CD14-positive monocyte (primary cell): ENCODE data around the gene TFAP2D. TPM values are rescaled to one million over a fixed set of nuclear protein-coding genes. Genes with fewer than 3 reads are reported as not detected.
A peak's percentile ranks its signal among the peaks of the same experiment; 100 is the strongest.

Experiments
- DNase-seq, 3 donors: peaks; one replicate each; pipeline ENCODE4 v3.0.0-alpha.2; 2011 to 2022
- H2AFZ ChIP-seq: 2 replicates; pipeline ENCODE4 v1.6.0; 2012; ENCODE audit warnings: mild to moderate bottlenecking, low read depth, low read length, inconsistent platforms; ENCODE audit not compliant: insufficient read depth, poor library complexity, severe bottlenecking
- H3K27ac ChIP-seq, 2 donors: 1 replicate in 1 of 2; 2 replicates in 1 of 2; pipeline ENCODE4 v1.5.1; 2012 to 2013; ENCODE audit warnings: low read length in 2 of 2, control low read depth in 1 of 2, inconsistent platforms in 1 of 2, low read depth in 1 of 2, mild to moderate bottlenecking in 1 of 2
- H3K27me3 ChIP-seq, 2 donors: one replicate each; pipeline versions ENCODE4 v1.6.0 to v1.6.1; 2011 to 2013; ENCODE audit warnings: low read length in 2 of 2; ENCODE audit not compliant: control insufficient read depth in 2 of 2, insufficient read depth in 2 of 2
- H3K36me3 ChIP-seq, 2 donors: replicated peaks in 1 of 2; 1 replicate in 1 of 2; 2 replicates in 1 of 2; pipeline versions ENCODE4 v1.5.1 to v1.6.1; 2012 to 2013; ENCODE audit warnings: low read length in 2 of 2, control low read depth in 1 of 2, inconsistent platforms in 1 of 2, mild to moderate bottlenecking in 1 of 2; ENCODE audit not compliant: insufficient read depth in 2 of 2, control insufficient read depth in 1 of 2
- H3K4me1 ChIP-seq, 2 donors: 1 replicate in 1 of 2; 2 replicates in 1 of 2; pipeline versions ENCODE4 v1.5.1 to v1.6.1; 2012 to 2013; ENCODE audit warnings: low read length in 2 of 2, control low read depth in 1 of 2, inconsistent platforms in 1 of 2, mild to moderate bottlenecking in 1 of 2, moderate library complexity in 1 of 2; ENCODE audit not compliant: insufficient read depth in 2 of 2, control insufficient read depth in 1 of 2
- H3K4me2 ChIP-seq: replicated peaks from 2 replicates; pipeline ENCODE3; 2012; ENCODE audit warnings: low read length, moderate library complexity, mild to moderate bottlenecking; ENCODE audit not compliant: poor library complexity, severe bottlenecking; ENCODE audit errors: extremely low read depth
- H3K4me3 ChIP-seq, 3 experiments: fragments of 200-600 bp in 1 of 3; sonication (generic) in 1 of 3; replicated peaks in 1 of 3; 1 replicate in 2 of 3; 2 replicates in 1 of 3; pipeline ENCODE4 v1.5.1; 2011 to 2013; ENCODE audit warnings: low read length in 3 of 3, mild to moderate bottlenecking in 3 of 3, control low read depth in 2 of 3, low read depth in 2 of 3, inconsistent platforms in 1 of 3, moderate library complexity in 1 of 3
- H3K79me2 ChIP-seq: 2 replicates; pipeline ENCODE4 v1.6.0; 2012; ENCODE audit warnings: mild to moderate bottlenecking, control low read depth, inconsistent platforms, low read length, moderate library complexity; ENCODE audit not compliant: insufficient read depth
- H3K9ac ChIP-seq: 2 replicates; pipeline ENCODE4 v1.6.0; 2017; ENCODE audit warnings: low read length, mild to moderate bottlenecking; ENCODE audit not compliant: insufficient read depth, poor library complexity, severe bottlenecking
- H3K9me3 ChIP-seq, 2 donors: replicated peaks in 1 of 2; 1 replicate in 1 of 2; 2 replicates in 1 of 2; pipeline versions ENCODE4 v1.5.1 to v1.6.1; 2012 to 2013; ENCODE audit warnings: low read length in 2 of 2, control low read depth in 1 of 2; ENCODE audit not compliant: control insufficient read depth in 1 of 2, insufficient read depth in 1 of 2
- H4K20me1 ChIP-seq: 2 replicates; pipeline ENCODE4 v1.6.0; 2012; ENCODE audit warnings: mild to moderate bottlenecking, low read length, control low read depth, moderate library complexity; ENCODE audit not compliant: insufficient read depth
- H3K27ac Mint-ChIP-seq, 7 donors: one replicate each; pipeline ENCODE4 v1.8.0; 2020; ENCODE audit warnings: mild to moderate bottlenecking in 7 of 7, mixed read lengths in 7 of 7, moderate library complexity in 6 of 7, inconsistent platforms in 2 of 7
- H3K27me3 Mint-ChIP-seq, 3 donors: one replicate each; pipeline ENCODE4 v1.8.0; 2021 to 2022; ENCODE audit warnings: low read depth in 3 of 3, mild to moderate bottlenecking in 3 of 3, mixed read lengths in 3 of 3, moderate library complexity in 3 of 3, inconsistent platforms in 1 of 3
- H3K36me3 Mint-ChIP-seq, 2 donors: one replicate each; pipeline ENCODE4 v1.8.0; 2020; ENCODE audit warnings: mixed read lengths in 2 of 2, inconsistent platforms in 1 of 2, mild to moderate bottlenecking in 1 of 2
- H3K4me1 Mint-ChIP-seq: one replicate; pipeline ENCODE4 v1.8.0; 2020; ENCODE audit warnings: mild to moderate bottlenecking, mixed read lengths
- H3K4me3 Mint-ChIP-seq, 2 donors: one replicate each; pipeline ENCODE4 v1.8.0; 2020; ENCODE audit warnings: mild to moderate bottlenecking in 2 of 2, mixed read lengths in 2 of 2, moderate library complexity in 1 of 2
- H3K9me3 Mint-ChIP-seq, 7 donors: one replicate each; pipeline ENCODE4 v1.8.0; 2020 to 2022; ENCODE audit warnings: mixed read lengths in 7 of 7, mild to moderate bottlenecking in 6 of 7, moderate library complexity in 6 of 7, inconsistent platforms in 2 of 7
- WGBS: methylation state at CpG from one replicate; pipeline ENCODE4 v1.1.5; 2013; ENCODE audit warnings: missing lambda C conversion rate; ENCODE audit not compliant: insufficient coverage; 5-methylcytosine and 5-hydroxymethylcytosine counted together
- intact Hi-C, 2 donors: fragments of 100-400 bp; cut with micrococcal nuclease; formaldehyde crosslinking; loops; one replicate each; pipeline versions ENCODE4 v1.15.0 to v1.15.1; 2023
- polyA plus RNA-seq, 3 donors: library from polyadenylated mRNA; depleted of rRNA in 1 of 3; unstranded in 2 of 3; stranded (reverse) in 1 of 3; fragments of 300-500 nt in 2 of 3; fragments of >200 nt in 1 of 3; fragmentation: Illumina TruSeq in 2 of 3; gene quantifications; 1 replicate in 2 of 3; 2 replicates in 1 of 3; pipeline ENCODE4 v1.2.3, GENCODE V29; 2012 to 2021
- TF ChIP-seq, protein P1 (sequence below): fragments of 200-600 bp; IDR thresholded peaks from one replicate; pipeline ENCODE4 v1.8.0; 2022; ENCODE audit warnings: antibody characterized with exemption, mild to moderate bottlenecking

The TFAP2D gene
- polyA plus RNA-seq, 3 donors, result not detected

DNA sequence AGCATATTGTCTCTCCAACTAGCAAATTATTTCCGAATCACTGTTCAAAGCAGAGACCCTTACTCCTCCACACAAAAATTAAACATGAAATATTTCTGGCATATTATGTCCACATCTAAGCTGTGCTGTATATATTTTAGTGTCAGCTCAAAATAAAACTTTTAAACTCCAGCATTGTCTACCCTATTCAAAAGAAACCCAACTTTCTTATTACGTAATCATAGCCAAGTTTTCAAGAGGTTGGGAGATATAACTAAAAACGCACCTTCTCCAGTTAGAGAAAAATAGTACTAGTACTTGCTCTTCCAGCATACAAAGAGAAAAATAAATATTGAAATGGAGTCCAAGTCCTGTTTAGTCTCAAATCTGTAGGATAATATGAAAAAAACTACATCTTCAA, 24.1 kb upstream of the TFAP2D start:
- no peaks in the 10 kb centered on the region for H3K36me3 ChIP-seq
- H3K9me3 ChIP-seq, result no peaks in the 10 kb centered on the region
- no peaks in the 10 kb centered on the region for H4K20me1 ChIP-seq
- no peak overlapping the region for H3K27ac ChIP-seq
- no peak overlapping the region for H3K4me3 ChIP-seq
- intact Hi-C loops, result no loop called here
- DNase-seq, result no peak
- H3K4me3 Mint-ChIP-seq, result no peak overlapping the region
- H3K79me2 ChIP-seq, result no peaks in the 10 kb centered on the region
- no peak overlapping the region for H2AFZ ChIP-seq
- no peak overlapping the region for H3K27ac Mint-ChIP-seq
- H3K4me1 Mint-ChIP-seq, result no peaks in the 10 kb centered on the region
- TF ChIP-seq, protein P1, sequence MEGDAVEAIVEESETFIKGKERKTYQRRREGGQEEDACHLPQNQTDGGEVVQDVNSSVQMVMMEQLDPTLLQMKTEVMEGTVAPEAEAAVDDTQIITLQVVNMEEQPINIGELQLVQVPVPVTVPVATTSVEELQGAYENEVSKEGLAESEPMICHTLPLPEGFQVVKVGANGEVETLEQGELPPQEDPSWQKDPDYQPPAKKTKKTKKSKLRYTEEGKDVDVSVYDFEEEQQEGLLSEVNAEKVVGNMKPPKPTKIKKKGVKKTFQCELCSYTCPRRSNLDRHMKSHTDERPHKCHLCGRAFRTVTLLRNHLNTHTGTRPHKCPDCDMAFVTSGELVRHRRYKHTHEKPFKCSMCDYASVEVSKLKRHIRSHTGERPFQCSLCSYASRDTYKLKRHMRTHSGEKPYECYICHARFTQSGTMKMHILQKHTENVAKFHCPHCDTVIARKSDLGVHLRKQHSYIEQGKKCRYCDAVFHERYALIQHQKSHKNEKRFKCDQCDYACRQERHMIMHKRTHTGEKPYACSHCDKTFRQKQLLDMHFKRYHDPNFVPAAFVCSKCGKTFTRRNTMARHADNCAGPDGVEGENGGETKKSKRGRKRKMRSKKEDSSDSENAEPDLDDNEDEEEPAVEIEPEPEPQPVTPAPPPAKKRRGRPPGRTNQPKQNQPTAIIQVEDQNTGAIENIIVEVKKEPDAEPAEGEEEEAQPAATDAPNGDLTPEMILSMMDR, result no peak
- H3K9me3 Mint-ChIP-seq, result peaks cover 0 to 2% (median 0%) of the 10 kb centered on the region in 7 donors
- peaks cover 0 to 3% (median 0%) of the 10 kb centered on the region in 3 donors for H3K27me3 Mint-ChIP-seq
- H3K27me3 ChIP-seq, result no peaks in the 10 kb centered on the region
- H3K36me3 Mint-ChIP-seq, result no peaks in the 10 kb centered on the region
- no peak overlapping the region for H3K9ac ChIP-seq
- no peak overlapping the region for H3K4me2 ChIP-seq
- H3K4me1 ChIP-seq, result no peaks in the 10 kb centered on the region
- no CpG with 5 or more reads among the region's 3 CpGs for WGBS

DNA sequence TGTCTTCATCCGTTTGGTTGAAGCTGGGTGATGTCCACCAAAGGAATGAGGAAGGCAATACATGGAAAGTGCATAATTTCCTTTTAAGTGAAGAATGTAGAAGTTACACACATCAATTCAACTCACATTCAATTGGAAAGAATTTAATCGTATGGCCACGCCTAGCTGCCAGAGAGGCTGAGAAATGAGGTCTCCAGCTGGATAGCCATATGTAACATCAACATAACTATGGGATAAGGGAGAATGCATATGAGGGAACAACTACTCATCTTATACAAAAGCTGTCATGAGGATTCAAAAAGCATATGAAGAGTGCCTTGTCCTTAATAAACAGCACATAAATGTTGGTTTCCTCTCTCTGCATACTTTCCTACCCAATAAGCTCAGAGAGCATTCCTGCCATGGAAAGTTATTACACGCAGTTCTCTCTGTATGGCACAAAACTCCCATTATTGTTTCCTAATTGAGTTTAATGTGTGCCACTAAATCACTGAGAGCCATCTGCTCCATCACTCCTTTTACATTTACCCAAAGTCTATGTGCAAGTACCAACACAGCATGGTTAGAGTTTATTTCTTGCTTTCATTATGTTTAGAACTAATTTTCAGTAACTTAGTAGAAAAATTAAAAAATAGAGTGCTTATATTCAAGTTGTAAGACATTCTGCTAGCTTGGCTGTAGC, 21.4 kb upstream of the TFAP2D start:
- no peak overlapping the region for H3K9ac ChIP-seq
- H4K20me1 ChIP-seq, result no peaks in the 10 kb centered on the region
- TF ChIP-seq, protein P1, result no peak
- Mint-ChIP-seq H3K9me3 (peaks cover 0 to 2% (median 0%) of the 10 kb centered on the region in 7 donors), H3K4me1 (no peaks in the 10 kb centered on the region), H3K4me3 (no peak overlapping the region), H3K27ac (peak overlapping the region in 1 of 7 donors; percentile 33), H3K36me3 (no peaks in the 10 kb centered on the region), H3K27me3 (no peaks in the 10 kb centered on the region)
- H3K4me1 ChIP-seq, result no peaks in the 10 kb centered on the region
- no peak for DNase-seq
- H3K36me3 ChIP-seq, result no peaks in the 10 kb centered on the region
- intact Hi-C loops, result no loop called here
- H3K27me3 ChIP-seq, result no peaks in the 10 kb centered on the region
- WGBS, result no CpG with 5 or more reads among the region's 4 CpGs
- H3K4me2 ChIP-seq, result no peak overlapping the region
- no peak overlapping the region for H3K27ac ChIP-seq
- no peaks in the 10 kb centered on the region for H3K79me2 ChIP-seq
- H3K4me3 ChIP-seq, result no peak overlapping the region
- H3K9me3 ChIP-seq, result no peaks in the 10 kb centered on the region
- no peak overlapping the region for H2AFZ ChIP-seq
